Ishikawa (cell line): ENCODE measurements around the gene ZSWIM3.

ENCODE experiments used
- CEBPB ChIP-seq: IDR thresholded peaks from 2 replicates; pipeline ENCODE4 v1.6.1; 2012
- CREB1 ChIP-seq: IDR thresholded peaks from 2 replicates; pipeline ENCODE4 v1.6.1; 2012; ENCODE audit warnings: low read depth
- EP300 ChIP-seq: IDR thresholded peaks from 2 replicates; pipeline ENCODE4 v1.6.1; 2012; ENCODE audit warnings: borderline replicate concordance
- MAX ChIP-seq: IDR thresholded peaks from 2 replicates; pipeline ENCODE4 v1.6.1; 2012
- NFIC ChIP-seq: IDR thresholded peaks from 2 replicates; pipeline ENCODE4 v1.6.1; 2012
- TAF1 ChIP-seq: IDR thresholded peaks from 2 replicates; pipeline ENCODE4 v1.6.1; 2012; ENCODE audit warnings: low read depth, mild to moderate bottlenecking
- USF1 ChIP-seq: IDR thresholded peaks from 2 replicates; pipeline ENCODE4 v1.6.1; 2012
- ZBTB7A ChIP-seq: IDR thresholded peaks from 2 replicates; pipeline ENCODE4 v1.6.1; 2012; ENCODE audit warnings: low read depth
- TF ChIP-seq, protein P1 (sequence below): IDR thresholded peaks from 2 replicates; pipeline ENCODE4 v1.6.1; 2012; ENCODE audit warnings: low read depth, mild to moderate bottlenecking

- TF ChIP-seq NFIC, result peak; percentile 47; the same call in 1 of the 2 replicates
- TF ChIP-seq CREB1, result no peak
- no peak for TF ChIP-seq ZBTB7A
- TF ChIP-seq, protein P1, sequence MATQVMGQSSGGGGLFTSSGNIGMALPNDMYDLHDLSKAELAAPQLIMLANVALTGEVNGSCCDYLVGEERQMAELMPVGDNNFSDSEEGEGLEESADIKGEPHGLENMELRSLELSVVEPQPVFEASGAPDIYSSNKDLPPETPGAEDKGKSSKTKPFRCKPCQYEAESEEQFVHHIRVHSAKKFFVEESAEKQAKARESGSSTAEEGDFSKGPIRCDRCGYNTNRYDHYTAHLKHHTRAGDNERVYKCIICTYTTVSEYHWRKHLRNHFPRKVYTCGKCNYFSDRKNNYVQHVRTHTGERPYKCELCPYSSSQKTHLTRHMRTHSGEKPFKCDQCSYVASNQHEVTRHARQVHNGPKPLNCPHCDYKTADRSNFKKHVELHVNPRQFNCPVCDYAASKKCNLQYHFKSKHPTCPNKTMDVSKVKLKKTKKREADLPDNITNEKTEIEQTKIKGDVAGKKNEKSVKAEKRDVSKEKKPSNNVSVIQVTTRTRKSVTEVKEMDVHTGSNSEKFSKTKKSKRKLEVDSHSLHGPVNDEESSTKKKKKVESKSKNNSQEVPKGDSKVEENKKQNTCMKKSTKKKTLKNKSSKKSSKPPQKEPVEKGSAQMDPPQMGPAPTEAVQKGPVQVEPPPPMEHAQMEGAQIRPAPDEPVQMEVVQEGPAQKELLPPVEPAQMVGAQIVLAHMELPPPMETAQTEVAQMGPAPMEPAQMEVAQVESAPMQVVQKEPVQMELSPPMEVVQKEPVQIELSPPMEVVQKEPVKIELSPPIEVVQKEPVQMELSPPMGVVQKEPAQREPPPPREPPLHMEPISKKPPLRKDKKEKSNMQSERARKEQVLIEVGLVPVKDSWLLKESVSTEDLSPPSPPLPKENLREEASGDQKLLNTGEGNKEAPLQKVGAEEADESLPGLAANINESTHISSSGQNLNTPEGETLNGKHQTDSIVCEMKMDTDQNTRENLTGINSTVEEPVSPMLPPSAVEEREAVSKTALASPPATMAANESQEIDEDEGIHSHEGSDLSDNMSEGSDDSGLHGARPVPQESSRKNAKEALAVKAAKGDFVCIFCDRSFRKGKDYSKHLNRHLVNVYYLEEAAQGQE, result no peak
- TF ChIP-seq USF1, result no peak
- TF ChIP-seq MAX, result no peak
- TF ChIP-seq TAF1, result no peak
- TF ChIP-seq EP300, result no peak
- TF ChIP-seq CEBPB, result no peak
Measured at GRCh38 chr20:45890077-45890984, 32.9 kb downstream of the ZSWIM3 start.
